Effector CD4-positive, alpha-beta T cell (primary cell): ENCODE results near the gene FSD1.
"Not testable (repeated sequence)": the region's sequence is repeated elsewhere in the genome, so short reads cannot be mapped to it uniquely, and the experiment has no call there.

ENCODE experiments used
- DNase-seq: peaks from one replicate; pipeline ENCODE4 v3.0.0-alpha.2; 2020

The FSD1 gene

GRCh38 chr19:4286141-4286540 lies 18.3 kb upstream of the FSD1 start:
- not testable (repeated sequence) for DNase-seq

DNA sequence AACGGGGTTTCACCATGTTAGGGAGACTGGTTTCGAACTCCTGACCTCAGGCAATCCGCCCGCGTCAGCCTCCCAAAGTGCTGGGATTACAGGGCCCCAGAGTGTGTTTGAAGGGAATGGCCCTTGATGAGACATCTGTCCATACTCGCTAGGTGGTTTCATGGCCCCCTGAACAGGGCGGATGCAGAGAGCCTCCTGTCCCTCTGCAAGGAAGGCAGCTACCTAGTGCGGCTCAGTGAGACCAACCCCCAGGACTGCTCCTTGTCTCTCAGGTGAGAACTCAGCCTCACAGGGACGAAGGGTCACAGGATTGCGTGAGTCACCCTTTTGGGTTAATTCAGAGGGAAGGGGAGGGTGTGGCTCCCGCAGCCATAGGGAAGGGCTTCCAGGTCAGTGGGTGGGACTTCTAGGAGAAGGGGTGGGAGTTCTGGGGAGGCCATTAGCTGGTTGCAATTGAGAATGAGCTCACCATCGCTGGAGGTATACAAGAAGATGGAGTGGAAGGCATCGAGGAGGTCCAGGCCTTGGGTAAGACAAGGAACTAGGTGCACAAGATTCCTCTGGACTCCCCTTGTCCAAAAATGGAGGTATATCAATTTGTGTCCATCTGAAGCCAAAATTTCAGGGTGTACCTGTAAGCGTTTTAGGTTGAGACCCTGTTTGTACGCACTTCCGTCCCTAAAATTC lies 16.2 kb upstream of the FSD1 start:
- no peak for DNase-seq

- no peak for DNase-seq
These were observed 13.1 kb upstream of the FSD1 start for GRCh38 chr19:4291184-4291732.

- no peak for DNase-seq
These were observed 11.9 kb upstream of the FSD1 start for GRCh38 chr19:4292515-4292914.

GRCh38 chr19:4294389-4294788 lies 10.0 kb upstream of the FSD1 start:
- DNase-seq, result no peak

GRCh38 chr19:4295972-4296771 lies 8.2 kb upstream of the FSD1 start:
- DNase-seq, result no peak

- no peak for DNase-seq
These were observed 6.2 kb upstream of the FSD1 start for GRCh38 chr19:4297901-4298809.

GRCh38 chr19:4298810-4299550 lies 5.4 kb upstream of the FSD1 start:
- no peak for DNase-seq

DNA sequence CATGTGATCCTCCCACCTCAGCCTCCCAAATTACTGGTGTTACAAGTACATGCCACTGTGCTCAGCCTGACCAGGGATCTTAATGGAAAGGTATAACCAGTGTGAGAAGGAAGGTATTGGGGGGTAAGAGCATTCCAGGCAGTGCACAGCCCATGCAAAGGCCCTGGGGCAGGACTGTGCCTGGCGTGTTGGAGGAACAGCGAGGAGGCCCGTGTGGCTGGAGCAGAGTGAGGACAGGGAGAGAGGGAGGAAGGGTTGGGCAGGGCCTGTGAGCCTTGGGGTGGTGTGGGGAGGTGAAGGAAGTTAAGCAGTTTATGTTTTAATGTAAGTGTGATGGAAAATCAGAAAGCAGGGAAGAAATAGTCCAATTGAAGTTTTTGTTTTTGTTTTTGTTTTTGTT lies 3.8 kb upstream of the FSD1 start:
- no peak for DNase-seq

DNA sequence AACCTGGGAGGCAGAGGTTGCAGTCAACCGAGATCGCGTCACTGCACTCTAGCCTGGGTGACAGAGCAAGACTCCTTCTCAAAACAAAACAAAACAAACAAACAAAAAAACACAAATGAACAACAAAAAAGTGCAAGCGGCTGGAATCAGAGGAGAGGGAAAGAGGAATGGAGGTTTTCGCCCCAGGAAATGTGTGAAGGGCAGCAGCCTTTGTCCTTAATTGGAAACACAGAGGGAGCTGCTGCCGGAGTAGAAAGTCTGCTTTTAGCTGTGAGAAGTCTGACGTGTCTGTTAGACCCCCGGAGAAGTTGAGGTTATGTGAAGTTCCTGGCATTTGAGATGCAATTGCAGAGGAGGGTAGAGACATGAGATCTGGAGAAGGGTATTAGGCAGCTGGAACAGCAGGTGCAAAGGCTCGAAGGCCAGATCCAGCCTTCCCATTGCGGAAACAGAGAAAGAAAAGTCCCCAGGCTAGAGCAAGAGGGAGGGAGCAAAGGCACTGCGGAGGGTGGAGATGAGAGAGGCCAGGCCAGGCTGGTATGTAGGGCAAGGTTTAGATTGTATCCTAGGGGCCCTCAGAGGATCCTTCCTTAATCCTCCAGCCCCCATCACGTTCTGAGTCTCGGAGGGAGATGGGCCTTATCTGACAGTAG lies 2.7 kb upstream of the FSD1 start:
- DNase-seq, result no peak

DNA sequence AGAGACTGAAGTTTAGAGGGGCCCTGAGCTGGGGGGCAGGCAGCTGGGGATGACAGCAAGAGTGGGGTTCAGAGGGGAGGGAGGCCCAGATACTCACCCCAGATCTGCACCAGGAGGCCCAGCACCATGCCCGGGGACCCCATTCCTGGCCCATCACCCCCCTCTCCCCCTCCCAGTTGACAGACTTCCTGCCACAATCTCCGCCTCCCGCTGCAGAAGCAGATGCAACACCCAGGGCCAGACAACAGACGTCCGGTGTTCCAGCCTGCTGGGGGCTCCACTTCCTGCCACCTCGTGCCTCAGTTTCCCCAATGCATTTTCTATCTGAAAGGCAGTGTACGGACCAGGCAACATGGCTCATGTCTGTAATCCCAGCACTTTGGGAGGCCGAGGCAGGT lies 2.2 kb upstream of the FSD1 start, which contains the start of gene TMIGD2:
TSS of gene TMIGD2 (minus strand) at position 147 of the 398 bp plus-strand sequence. CDS start at position 143, 4 bp downstream.
- DNase-seq, result no peak

DNA sequence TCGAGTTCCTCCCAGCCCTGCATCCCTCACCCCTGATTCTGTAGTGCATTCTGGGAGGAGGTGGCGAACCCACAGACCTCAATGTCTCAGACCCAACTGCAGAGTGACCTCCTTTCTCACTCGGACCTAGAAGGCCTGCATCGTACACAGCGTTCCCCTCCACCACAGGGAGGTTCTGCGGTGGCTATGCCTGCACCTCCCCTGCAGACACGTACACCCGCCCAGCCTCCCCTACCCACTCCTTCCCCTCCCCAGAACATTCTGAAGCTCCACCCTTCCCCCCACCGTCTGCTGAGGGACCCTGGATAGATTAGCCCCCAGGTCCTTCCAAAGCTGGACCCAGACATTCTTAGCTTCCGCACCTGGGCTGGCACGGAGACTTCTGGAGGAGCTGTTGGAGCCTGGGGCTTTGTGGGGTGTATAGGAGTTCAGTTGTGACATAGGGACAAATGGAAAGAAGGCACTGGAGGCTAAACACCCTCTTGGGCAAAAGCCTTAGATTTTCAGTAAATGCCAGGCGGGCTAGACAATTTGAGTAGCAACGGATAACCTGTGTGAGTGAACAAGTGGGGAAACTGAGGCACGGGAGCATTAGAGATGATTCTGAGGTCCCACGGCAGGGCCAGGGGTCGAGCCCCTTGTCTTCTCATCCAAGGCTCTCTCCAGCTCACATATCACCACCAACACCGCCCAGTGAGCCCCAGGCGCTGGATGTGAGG lies 420 bp upstream of the FSD1 start:
- no peak for DNase-seq

DNA sequence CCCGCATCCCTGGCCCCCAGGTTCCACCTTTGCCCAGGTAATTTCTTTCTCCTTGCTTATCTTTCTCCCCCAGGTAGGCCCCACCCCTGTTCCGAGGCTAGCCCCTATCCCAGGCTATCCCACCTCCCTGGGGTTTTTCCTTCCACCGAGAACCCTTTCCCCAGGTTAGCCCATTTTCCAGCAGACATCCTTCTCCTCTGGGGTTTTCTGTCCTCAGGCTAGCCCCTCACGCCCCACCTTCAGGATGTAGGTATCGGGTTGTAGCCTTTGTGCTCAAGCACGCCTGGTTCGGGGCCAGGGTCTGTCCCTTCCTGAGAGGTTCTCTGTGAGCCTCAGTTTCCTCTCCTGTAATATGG lies 837 bp downstream of the FSD1 start:
- DNase-seq, result no peak

DNA sequence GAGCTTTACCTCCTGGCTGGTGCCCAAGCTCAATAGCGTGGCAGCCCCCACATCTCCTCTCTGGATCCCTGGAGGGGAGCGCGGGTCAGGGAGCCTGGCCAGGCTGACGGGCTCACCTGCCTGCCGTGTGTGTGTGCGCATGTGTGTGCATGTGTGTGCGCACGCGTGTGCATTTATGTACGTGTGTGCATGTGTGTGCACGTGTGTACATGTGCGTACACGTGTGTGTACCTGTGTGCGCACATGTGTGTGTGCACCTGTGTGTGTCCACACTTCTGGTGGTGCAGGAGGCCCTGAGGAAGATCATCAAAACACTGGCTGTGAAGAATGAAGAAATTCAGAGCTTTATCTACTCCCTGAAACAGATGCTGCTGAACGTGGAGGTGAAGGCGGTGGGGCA lies 1.3 kb downstream of the FSD1 start:
- no peak for DNase-seq

DNA sequence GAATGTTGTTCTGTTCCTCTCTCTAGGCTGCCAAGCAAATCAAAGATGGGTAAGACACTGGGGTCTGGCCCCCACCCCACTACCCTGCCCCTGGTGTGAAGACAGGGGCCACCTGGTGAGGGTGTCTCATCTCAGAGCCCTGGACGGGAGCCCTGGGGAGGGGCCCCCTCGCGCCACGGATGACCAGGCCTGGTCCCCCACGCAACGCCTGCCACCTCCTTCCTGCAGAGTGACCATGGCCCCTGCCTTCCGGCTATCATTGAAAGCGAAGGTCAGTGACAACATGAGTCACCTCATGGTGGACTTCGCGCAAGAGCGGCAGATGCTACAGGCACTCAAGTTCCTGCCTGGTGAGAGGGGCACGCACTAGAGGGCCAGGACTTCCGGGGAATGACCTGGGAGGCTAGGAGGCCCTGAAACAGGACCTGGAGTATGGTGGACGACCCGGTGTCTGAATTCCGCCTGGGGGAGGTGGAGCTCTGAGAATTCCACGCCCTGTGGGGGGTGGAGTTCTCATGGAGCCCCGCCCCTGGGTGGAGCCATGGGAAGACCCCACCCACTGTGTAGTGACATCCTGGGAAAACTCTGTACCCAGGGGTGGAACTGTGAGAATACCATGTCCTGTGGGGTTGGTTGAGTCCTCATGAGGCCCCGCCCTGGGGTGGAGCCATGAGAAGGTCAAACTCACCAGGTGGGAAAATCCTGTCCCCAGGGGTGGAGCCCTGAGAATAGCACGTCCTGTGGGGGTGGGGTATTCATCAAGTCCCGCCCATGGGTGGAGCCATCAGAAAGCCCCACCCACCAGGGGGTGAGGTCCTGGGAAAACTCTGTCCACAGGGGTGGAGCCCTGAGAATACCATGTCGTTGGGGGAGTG lies 6.1 kb downstream of the FSD1 start:
- DNase-seq, result no peak

DNA sequence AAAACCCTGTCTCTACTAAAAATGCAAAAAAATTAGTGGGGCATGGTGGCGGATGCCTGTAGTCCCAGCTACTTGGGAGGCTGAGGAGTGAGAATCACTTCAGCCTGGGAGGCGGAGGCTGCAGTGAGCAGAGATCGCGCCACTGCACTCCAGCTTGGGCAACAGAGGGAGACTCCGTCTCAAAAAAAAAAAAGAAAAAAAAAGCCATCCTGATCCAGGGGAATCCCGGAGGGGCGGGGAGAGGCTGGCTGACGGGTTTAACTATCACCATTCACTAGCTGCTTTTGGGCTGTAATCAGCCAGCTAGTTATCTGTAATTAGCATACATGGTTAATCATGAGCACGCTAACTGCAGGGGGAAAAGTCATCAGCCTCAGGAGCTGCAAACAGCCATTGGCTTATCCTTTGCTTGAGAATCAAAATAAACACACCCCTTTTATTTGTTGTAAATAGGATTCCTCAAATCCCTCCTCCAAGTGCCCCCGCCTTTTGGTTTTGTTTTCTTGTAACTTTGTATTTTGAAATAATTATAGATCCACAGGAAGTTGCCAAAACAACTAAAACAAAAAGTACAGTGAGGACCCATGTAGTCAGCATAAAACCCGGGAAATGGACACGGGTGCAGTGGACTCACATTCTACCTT lies 9.6 kb downstream of the FSD1 start:
- DNase-seq, result no peak

GRCh38 chr19:4316956-4317355 lies 12.6 kb downstream of the FSD1 start:
- no peak for DNase-seq

- no peak for DNase-seq
These were observed 14.1 kb downstream of the FSD1 start for GRCh38 chr19:4318460-4318859.

DNA sequence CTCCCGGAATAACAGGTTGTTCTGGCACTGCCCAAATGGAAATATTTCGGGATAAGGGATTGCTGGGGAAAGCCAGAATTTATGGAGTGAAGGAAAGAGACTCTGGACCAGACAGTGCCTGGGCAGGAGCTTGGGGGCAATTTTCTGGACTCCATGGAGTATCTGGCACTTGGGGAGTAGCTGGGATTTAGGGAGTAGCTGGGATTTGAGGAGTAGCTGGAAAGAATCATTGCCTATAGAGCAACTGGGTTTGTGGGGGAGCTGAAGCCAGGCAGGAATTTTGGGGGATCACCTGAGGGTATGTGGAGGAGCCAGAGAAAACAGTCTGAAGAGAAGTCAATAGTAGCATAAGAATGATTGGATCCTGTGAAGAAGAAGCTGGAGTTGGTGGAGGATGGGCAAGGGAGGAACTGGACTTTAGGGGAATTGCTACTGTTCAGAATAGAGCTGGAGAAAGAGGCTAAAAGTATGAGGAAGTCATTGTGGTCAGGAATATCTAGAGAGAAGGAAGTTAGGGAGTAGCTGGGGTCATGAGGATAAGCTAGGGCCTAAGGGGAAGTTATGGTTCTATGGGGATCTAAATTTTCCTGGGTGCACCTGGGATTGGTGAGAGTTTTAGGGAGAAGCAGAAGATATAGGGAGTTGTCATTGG lies 14.8 kb downstream of the FSD1 start:
- no peak for DNase-seq
